C4-2B (cell line): Measurements from ENCODE around the gene ZNF618.

Experiments used
- H3K27ac ChIP-seq: fragments of 450-650 bp; 2 replicates; pipeline ENCODE4 v1.5.1; 2017
- CTCF ChIP-seq: fragments of 450-650 bp; conservative IDR thresholded peaks from 2 replicates; pipeline ENCODE4 v1.5.1; 2017; ENCODE audit warnings: mild to moderate bottlenecking
- ZFX ChIP-seq: fragments of 450-650 bp; IDR thresholded peaks from 2 replicates; pipeline ENCODE4 v1.6.1; 2017

ZNF618 gene

GRCh38 chr9:114093031-114093471 is 216.9 kb downstream of the ZNF618 start:
- no peak overlapping the region for H3K27ac ChIP-seq
- TF ChIP-seq ZFX = no peak
- no peak for TF ChIP-seq CTCF

- TF ChIP-seq ZFX (no peak), CTCF (no peak)
- H3K27ac ChIP-seq = no peak overlapping the region
Observed at GRCh38 chr9:114093761-114094505, 217.8 kb downstream of the ZNF618 start.

GRCh38 chr9:114094971-114095370 is 218.9 kb downstream of the ZNF618 start:
- no peak for TF ChIP-seq ZFX
- no peak for TF ChIP-seq CTCF
- H3K27ac ChIP-seq = no peak overlapping the region

GRCh38 chr9:114096041-114096511 is 220.0 kb downstream of the ZNF618 start:
- H3K27ac ChIP-seq = no peak overlapping the region
- TF ChIP-seq CTCF (no peak), ZFX (no peak)

- TF ChIP-seq ZFX (no peak), CTCF (no peak)
- no peak overlapping the region for H3K27ac ChIP-seq
Observed at GRCh38 chr9:114096866-114097612, 220.9 kb downstream of the ZNF618 start.

- TF ChIP-seq ZFX = no peak
- no peak for TF ChIP-seq CTCF
- H3K27ac ChIP-seq = no peak overlapping the region; the same call in 1 of the 2 replicates
Observed at GRCh38 chr9:114097613-114098020, 221.5 kb downstream of the ZNF618 start.
